ENCODE measurements around the gene CERS4.
"Not testable (repeated sequence)": the region's sequence is repeated elsewhere in the genome, so short reads cannot be mapped to it uniquely, and the experiment has no call there.

Gene CERS4

DNA sequence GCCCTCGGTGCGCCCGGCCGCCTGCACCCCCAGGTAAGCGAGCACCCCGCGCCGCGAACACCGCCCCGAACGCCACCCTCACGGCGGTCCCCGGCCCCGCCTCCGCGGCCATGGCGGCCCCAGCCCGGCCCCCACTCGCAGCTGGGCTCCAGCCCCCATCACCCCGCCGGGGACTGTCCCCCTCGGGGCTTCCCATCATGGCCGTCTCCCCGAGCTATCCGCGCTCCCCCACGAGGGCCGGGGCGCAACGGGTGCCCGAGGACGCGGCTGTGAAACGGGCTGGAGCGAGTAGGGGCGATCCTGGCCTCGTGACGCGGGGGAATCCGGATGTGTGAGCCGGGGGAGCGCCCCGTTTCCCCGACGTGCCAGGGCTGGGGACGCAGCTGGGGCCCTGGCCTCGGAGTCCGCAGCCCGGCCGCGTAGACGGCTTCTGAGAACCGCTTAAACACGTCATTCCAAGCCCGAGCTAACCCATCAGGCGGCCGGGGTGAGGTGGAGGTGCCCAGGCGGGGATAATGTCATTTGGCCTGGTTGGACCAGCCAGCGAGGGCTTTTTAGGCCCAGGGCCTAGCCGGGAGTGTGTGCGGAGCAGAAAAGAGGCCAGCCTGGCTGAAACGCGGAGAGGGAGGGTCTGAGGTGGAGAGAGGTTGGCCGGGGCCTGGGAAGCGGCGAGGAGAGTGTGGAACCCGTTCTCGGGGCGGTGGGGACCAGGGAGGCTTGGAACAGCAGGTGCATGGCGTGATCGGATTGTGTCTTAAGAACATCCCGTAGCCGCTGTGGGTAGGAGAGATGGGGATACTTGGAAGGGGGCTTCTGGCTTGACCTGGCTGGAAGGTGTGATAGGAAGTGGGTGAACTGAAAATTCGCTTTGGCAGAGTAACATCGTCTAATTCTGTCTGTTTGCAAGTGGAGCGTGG lies 550 bp downstream of the CERS4 start:
- no peak for DNase-seq (ENCODE audit: low read depth)

GRCh38 chr19:8210421-8211101 lies 1.4 kb downstream of the CERS4 start:
- DNase-seq (ENCODE audit: low read depth): no peak

DNA sequence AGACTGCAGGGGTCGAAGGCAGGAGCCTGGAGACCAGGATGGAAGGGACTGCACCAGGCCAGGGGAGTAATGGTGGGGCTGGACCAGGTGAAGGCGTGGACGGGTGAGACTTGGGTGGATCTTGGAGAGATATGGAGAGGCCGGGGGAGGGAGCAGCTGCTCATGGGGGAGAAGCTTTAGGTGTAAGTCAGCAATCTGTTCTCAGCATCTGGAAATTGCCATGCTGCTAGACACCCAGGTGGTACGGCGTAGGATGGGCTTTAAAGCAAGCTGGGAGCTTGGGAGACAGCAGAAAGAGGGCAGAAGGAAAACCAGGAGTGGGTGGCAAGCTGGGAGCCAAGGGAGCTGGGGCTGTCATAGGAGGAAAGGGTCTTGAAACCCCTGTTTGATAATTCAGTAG lies 3.0 kb downstream of the CERS4 start:
- DNase-seq (ENCODE audit: low read depth): no peak

- DNase-seq (ENCODE audit: low read depth): no peak
Observed at GRCh38 chr19:8212916-8213315, 3.7 kb downstream of the CERS4 start.

- no peak for DNase-seq (ENCODE audit: low read depth)
Observed at GRCh38 chr19:8213827-8214672, 4.9 kb downstream of the CERS4 start.

DNA sequence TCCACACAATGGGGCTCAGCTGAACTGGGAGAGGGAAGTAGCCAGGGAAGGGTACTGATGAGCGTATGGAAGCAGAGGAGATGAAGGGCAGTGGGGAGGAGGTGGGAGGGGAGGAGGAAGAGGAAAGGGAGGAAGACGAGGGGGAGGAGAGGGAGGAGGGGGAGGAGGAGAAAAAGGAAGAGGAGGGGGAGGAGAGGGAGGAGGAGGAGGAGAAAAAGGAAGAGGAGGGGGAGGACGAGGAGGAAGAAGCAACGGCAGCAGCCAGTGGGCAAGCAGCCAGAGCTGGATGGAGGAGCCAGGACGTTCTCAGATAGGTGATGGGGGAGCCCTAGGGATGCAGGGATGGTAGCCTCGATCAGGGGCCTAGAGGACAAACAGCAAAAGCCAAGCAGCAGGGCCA lies 5.6 kb downstream of the CERS4 start:
- DNase-seq (ENCODE audit: low read depth): no peak

DNA sequence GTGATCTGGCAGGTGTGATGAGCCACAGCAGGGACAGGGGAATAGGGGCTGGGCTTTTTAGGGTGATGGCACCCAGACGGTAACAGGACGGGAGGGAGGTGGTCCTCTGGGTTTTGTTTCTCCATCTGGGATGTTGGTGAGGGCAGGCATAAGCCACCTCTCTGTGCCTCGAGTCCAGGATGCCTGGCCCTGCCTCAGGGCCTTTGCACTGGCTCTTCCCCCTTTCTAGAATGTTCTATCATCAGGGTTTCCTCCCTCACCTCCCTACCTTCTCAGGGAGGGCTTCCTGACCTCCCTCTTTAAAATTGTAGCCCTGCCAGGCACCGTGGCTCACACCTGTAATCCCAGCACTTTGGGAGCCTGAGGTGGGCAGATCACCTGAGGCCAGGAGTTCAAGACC lies 6.6 kb downstream of the CERS4 start:
- no peak for DNase-seq (ENCODE audit: low read depth)

- no peak for DNase-seq (ENCODE audit: low read depth)
Observed at GRCh38 chr19:8216357-8216756, 7.2 kb downstream of the CERS4 start.

- not testable (repeated sequence) for DNase-seq (ENCODE audit: low read depth)
Observed at GRCh38 chr19:8218127-8218526, 9.0 kb downstream of the CERS4 start.

DNA sequence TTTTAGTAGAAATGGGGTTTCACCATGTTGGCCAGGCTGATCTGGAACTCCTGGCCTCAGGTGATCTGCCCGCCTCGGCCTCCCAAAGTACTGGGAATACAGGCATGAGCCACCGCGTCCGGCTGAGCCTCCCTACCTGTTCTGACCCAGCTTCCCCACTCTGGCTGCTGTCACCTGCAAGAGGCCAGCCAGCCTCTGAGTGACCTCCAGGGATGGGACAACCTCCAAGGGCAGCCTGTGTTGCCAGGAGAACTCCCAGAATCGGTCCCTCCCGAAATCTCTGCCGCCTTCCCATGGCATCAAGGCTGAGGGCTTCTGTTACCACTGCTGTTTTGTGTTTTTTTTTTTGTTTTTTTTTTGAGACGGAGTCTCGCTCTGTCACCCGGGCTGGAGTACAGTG lies 11.3 kb downstream of the CERS4 start:
- DNase-seq (ENCODE audit: low read depth): no peak

DNA sequence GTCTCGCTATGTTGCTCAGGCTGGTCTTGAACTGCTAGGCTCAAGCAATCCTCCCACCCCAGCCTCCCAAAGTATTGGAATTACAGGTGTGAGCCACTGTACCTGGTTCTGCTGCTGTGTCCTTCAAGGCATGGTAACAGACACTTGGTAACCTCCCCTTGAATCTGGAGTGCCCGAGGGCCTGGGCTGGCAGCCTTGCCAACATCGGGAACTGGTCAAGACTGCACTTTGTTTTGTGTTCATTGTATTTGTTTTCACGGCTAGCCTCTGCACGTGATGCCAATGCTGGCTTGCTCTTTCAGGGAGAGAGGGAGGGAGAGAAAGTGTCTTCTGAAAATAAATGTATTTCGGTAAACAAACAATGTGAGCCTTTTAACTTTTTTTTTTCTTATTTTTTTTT lies 12.0 kb downstream of the CERS4 start:
- no peak for DNase-seq (ENCODE audit: low read depth)

- DNase-seq (ENCODE audit: low read depth): not testable (repeated sequence)
Observed at GRCh38 chr19:8223442-8223841, 14.3 kb downstream of the CERS4 start.

- DNase-seq (ENCODE audit: low read depth): no peak
Observed at GRCh38 chr19:8224394-8225145, 15.4 kb downstream of the CERS4 start.

GRCh38 chr19:8231073-8231604 lies 22.0 kb downstream of the CERS4 start:
- no peak for DNase-seq (ENCODE audit: low read depth)

DNA sequence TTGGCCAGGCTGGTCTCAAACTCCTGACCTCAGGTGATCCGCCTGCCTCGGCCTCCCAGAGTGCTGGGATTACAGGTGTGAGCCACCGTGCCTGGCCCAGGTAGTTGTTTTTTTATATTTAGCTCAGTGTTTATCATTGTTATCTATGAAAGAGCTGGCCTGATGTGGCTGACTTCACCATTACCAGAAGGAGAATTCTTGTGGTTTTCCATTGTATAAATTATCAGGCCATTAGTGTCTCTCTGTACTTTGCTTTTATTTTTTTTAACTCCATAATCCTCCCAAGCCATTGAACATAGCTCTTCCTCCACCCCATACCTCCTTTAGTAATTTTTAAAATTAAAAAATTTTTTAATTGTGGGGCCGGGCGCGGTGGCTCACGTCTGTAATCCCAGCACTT lies 24.2 kb downstream of the CERS4 start:
- DNase-seq (ENCODE audit: low read depth): no peak

DNA sequence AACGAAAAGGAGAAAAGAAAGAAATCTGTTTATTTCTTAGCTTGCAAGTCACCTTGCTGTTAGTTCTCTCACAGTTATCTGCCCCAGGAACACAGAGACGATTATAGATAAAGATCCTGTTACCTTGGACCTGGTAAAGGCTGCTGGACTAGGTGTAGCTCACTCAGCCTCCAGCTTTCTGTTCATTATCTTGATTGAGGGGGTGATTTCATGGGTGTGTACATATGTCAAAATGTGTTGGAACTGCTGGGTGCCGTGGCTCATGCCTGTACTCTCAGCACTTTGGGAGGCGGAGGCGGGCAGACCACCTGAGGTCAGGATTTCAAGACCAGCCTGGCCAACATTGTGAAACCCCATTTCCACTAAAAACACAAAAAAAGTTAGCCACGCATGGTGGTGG lies 27.9 kb downstream of the CERS4 start:
- DNase-seq (ENCODE audit: low read depth): no peak

DNA sequence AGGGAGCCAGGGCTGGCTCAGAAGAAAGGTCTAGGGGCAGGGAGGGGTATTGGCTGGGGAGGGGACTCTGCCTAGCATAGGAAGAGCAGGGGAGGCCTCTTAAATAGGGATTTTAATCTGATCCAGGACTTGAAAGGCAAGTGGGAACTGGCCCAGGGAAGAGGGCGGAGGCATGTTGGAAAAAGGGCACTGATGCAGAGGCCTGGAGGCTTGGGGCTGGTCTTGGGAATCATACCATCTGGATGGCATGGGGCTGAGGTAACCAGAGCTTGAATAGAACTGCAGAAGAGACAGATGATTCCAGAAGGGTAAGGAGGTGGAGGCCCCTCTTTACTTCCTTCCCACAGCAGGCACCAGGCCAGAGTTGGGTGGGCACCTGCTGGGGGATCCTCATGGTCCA lies 29.1 kb downstream of the CERS4 start:
- DNase-seq (ENCODE audit: low read depth): no peak

- DNase-seq (ENCODE audit: low read depth): no peak
Observed at GRCh38 chr19:8239528-8240273, 30.5 kb downstream of the CERS4 start.

DNA sequence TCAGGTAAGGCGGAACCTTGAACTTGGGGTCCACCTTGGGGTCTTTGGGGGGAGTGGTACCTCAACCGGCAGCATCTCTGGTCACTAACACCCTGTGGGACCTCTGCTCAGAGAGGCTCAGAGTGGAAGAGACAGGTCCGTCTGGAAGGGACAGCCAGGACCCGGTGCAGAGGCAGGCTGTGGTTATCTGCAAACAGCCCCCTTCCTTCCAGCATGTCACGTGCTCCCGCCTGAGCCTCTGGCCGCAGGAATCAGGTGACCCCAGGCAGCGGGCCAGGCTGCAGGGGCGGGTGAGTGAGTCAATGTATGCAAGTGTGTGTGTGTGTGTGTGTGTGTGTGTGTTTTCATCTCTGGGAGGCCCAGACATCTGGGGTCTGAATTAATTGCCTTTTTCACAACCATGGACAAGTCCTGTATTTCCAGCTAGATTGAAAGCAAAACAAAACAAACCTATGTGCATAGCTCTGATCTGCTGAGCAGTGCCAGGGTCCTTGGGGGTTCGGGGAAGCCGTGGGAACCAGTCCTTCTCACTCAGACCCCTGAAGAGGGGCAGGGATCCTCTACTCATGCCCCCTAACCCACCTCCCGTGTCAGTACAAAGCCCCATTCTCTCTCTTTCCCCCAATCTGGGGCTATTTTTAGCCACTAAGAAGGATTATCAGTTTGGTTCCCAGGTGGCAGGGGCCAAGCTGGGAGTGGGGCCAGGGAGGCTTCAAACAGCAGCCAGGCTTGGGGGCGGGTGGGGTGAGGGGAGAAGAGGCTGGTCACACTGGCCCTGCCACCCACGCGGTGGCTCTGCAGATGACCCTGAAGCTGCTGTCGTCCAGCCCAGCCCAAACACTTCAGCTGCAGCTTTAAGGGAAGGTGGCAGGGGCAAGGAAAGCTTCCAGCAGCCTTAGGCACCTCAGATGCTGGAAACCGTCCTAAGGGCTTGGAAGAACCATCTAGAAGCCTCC lies 31.4 kb downstream of the CERS4 start:
- DNase-seq (ENCODE audit: low read depth): peak; percentile 72

DNA sequence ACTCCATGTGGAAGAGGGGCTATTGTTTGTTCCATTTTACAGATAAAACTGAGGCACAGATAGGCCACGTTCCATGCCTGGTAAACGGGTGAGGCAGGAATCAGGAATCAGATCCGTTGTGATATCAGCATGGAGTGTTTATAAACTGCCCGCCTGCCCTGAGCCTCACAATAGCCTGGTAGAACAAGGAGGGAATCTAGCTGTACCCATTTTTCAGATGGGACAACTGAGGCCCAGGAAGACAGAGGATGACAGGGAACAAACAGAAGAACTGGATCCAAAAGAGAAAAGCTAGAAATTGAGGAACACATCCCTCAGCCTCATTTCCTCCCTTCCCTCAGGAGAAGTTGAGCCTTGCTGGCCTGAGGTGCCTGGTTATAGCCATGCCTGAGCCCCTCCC lies 32.5 kb downstream of the CERS4 start:
- no peak for DNase-seq (ENCODE audit: low read depth)
